GM21423 (cell line): ENCODE results near the gene P4HB.

Experiments used
- ATAC-seq: cut with Tn5 transposase; IDR thresholded peaks from one replicate; pipeline ENCODE4 v1.9.1; 2021; ENCODE audit warnings: mild to moderate bottlenecking, moderate library complexity; ENCODE audit not compliant: unreplicated experiment

P4HB gene

DNA sequence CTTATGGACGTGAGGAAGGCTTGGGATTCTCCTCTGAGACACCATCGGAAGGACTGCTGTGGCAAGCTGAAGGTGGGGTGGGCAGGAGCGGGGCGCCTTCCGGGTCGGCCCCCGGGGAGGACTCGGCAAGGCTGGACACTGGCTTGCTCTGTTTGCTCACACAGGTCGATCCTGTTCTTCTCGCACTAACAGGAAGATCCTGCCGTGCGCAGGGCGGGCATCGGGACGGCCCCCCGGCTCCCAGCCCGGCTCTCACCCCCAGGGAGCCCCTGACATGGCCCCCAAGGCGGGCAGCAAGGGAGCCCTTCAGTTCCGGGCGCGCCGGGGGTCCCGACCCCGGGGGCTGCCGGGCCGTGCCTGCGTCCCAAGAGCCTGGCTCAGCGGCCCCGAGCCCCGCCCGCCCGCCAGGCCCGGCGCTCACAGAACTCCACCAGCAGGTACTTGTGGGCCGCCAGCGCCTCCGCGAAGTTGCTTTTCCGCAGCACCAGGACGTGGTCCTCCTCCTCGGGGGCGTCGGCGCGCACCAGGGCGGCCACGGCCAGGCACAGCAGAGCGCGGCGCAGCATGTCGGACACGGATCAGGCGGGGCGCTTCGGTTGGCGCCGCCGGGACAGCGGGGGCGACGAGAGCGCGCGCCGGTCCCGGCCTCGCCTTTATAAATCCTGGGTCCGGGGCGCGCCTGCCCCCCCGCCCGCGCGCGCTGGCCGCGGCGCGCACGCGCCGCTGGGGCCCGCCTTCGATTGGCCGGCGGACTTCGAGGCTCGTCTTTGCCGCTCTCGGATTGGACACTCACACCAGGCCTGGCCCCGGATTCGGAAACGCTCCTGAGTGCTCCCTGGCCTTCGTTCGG, at the start of gene P4HB:
TSS of gene P4HB (minus strand) at position 630 of the 850 bp plus-strand sequence. CDS start at position 566, 64 bp downstream.
- ATAC-seq: no peak

DNA sequence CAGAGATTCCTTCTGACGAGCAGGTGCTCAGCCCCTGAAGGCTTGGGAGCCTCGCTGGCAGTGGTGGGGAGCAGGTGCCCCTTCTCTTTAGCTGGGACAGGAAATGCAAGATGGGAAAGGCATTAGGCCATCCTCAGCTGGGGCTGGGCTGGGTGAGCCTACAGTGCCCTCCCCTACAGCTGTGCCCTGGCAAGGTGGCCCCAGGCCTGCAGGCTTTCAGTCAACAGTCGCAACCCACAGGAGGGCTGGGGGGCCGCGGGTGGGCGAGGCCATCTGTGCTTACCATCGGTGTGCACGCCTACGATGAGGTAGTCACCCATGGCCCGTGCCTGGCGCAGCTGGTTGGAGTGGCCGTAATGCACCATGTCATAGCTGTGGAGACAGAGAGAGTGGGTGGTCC, 48.9 kb upstream of the P4HB start:
- no peak for ATAC-seq

DNA sequence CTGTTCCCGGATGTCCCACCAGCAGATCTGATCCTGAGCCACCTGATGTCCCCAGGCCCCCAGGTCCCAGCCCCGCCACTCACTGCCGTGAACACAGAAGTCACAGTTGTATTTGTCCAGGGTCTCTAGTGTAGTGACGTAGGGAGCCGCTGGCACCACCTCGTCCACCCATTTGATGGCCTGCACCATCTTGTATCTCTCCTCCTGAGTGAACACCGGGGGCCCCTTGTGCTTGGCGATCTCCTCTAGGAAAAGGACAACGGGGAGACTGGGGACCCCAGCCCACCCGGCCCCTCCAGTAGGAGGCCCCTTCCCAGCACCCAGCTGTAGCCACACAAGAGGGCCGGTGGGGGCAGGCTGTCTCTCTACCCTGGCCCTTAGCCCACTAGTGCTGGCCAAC, 48.5 kb upstream of the P4HB start:
- ATAC-seq: no peak

DNA sequence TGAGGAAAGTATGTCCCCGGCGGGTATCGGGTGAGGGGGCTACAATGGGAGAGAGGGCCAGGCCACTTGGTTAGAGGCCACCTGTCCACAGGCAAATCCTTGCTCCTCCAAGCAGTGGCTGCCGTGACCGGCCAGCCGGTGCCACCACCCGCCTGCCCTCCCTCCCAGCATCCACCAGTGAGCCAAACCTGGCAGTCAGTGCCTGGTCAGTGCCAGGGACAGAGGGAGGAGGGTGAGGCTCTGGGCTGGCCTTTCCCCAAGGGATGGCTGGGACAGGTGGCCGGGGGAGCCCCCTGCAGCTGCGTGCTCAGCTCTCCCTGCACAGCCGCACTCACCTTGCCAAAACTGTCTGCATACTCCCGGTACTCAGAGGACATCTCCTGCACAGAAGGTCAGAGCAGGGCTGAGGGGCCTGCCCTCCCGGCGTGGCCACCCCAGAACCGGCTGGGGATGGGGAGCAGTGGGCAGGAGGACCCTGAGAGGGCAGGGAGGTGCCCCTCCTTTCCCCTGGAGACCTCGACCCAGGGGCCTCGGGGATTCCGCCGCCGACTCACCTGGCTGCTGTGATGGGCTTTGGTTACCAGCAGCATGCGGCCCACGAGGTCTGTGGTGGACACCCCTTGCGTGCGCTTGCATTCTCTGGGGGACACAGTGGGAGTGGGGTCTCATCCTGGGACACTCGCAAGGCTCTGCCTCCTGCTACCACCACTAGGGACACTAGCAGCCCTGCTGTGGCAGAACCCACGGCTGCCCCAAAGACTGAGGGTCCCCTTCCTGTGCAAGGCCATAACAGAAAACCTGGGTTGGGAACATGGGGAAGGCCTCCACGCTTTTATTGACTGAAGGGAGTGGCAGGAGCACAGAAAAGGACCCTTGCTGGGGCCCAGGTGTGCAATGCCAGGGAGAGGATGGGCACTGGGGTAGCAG, 47.1 kb upstream of the P4HB start:
- no peak for ATAC-seq

DNA sequence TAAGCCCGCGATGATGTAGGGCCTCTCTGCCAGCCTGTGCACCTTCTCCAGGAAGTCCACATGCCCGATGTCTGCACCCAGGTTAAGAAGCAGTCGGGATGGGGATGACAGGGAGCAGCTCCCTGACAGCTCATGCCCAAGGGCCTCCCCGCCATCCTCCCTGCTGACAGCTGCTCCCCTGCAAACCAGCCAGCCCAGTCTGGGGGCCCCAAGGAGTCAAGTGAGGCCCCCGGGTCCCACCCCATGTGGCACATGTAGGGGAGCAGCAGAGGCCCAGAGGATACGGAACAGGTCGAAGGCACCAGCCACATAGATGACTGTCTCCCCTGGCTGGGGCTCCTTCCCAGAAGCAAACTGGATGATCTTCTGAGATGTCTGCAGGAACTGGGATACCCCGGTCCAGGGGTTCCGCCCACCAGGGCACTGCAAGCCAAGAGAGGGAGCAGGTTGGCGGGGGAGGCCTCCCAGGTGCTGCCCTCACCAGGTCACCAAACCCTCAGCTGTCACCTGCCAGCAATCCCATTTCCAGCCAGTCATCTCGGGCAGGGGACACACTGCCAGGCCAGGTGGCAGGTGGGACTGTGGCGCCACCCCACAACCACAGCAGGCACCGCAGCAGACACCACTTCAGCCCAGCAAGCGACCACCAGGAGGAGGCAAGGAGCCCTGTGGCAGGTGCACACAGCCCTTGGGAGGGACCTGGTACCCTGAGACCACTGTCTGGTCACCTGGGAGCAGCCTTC, 46.3 kb upstream of the P4HB start:
- ATAC-seq: no peak

DNA sequence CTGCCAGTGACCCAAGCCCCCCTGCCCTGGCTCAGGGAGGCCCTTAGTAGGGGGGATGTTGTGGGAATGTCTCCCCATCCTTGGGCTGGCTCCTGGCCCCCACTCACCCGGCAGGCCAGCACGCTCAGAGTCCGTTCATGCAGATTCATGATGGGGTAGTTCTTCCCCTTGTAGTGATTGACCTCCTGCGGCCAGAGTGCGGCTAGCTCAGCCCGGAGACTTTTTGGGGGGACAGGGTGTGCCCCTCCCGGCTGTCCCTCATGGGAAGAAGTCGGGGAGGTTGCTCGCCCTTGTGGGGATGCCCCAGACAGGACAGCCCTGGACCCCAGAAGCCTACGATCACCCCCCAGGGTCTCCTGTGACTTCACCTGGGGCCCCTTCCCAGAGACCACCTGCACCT, 45.7 kb upstream of the P4HB start:
- no peak for ATAC-seq

DNA sequence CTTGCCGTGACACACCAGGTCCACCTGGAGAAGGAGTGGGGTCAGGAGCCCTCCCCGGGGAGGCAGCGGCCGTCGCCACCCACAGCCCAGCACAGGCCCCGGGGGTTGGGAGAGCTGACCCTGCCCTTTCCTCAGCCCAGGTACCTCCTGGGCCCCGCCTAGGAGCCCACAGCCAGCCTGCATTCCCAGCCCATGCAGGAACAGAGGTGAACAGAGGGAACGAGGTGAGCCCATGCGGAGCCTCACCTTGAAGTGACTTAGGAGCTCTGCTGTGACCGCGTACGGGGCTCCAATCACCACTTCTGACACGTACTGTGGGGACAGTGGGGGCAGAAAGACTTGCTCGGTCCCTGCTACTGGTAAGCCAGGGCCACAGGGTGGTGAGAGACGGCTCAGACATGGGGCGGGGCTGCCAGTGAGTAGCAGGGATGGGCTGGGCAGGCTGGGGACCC, 45.1 kb upstream of the P4HB start:
- no peak for ATAC-seq

DNA sequence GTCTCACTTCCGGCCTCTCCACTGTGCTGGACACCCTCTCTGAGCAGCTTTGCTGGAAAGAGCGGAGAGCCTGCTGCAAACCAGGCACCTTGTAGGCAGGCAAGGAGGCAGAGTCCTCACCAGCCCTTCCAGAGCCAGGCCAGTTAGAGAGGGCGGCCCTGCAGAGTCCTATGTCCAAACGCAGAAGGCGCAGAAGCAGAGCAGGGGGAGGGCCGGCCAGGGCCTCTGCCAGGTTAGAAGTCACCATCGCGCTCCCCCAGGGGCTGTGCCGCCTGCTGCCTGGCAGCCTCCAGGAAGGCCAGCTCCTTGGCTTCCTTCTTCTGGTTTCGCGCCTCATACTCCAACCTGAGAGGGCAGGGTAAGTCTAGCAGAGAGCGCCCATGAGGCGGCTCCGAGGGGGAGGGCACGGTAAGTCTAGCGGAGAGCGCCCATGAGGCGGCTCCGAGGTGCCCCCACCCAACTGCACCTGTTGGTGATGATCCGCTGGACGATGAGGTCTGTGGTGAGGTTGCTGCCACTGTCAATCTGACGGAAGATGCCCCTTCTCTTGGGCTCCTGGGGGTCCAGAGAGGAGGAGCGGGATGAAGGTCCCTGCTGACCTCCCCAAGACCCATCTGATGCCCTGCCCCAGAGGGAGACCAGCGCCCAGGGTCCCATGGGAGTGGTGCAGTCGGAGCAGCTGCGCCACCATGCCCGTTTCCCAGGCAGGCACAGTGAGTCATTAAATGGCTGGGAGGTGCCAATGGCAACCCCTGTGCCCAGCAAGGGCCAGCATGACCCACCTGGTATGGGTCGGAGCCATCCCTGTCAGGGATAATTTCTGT, 44.5 kb upstream of the P4HB start:
- ATAC-seq: no peak

DNA sequence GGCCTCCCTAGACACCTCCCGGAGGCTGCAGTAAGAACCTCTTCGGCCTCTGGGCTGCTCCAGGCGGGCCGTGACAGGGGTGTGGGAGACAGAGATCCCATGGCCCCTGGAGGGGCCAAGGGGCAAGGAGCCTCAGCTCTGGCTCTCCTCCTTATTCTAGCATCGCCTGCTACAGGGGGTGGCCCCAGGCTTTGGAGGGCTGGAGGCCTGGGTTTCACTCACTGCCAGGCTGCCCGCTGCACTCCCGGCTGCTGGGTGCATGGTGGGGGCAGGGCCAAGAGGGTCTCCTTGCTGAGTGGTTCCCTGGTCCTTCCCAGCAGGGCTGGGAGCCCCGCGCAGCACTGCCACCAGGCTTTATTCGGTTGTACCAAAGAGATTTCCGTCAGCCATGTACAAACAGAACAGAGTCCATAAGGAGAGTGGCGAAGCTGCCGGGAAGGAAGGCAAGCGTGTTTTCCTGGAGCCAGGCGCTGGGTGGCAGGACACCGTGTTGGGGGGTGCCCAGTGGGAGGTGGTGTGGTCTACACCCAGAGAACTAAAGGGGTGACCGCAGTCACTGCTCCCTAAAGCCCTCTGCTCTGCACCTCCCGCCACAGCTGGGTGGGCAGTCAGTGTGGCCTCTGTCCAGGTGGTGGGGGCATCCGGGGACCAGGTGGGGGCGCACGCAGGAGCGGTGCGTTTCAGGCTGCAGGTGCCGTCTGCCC, 43.7 kb upstream of the P4HB start:
- no peak for ATAC-seq

DNA sequence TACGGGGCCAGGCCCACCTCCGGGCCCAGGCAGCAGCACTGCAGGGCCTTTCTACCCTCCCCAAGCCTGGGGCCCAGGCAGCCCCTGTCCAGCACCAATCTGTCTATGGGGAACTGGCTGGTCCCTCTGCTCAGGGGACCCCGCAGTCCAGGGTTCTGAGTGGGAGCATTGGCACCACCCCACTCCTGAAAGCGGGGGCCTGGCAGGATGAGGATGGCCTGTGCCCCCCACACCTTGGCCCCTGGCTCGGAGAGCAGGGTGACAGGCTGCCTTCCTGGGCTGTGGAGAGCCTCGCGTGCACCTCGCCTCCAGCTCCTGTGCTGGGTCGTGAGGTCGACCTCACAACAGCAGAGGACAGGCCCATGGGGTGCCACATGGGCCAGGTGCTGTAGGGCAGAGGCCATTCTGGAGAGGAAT, 43.1 kb upstream of the P4HB start:
- ATAC-seq: no peak

DNA sequence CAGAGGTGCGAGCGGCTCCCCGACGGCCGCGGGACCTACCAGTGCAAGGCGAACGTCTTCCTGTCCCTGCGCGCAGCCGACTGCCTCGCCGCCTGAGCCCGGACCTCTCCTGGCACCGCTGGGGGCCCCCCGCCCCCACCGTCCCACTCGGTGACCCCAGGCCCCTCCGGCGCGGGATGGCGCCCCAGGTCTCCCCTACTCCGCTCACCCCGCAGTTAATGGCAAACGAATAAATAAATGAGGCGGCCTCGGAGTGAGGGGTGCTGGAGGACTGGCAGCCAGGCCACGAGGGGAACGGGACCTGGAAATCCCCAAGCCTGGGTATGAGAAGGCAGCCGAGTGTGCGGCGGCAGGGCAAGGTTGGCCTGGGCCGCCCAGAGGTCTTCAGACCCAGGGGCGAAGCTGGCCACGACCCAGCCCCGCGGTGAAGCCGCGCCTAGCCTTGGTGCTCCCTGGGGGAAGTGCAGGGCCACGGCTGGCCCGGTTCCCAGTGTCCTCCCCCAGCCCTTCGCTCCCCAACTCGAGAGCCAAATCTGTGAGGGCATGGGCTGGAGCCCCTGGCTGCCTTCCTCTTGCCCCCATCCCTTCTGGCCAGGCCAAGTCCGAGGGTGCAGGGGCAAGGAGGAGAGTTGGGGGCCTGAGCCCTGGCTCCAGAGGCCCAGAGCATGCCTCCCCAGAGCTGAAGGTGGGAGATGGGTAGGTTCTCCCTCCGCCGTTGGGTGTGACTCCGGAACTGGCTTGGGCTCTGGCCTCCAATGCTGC, 42.5 kb upstream of the P4HB start:
- no peak for ATAC-seq

DNA sequence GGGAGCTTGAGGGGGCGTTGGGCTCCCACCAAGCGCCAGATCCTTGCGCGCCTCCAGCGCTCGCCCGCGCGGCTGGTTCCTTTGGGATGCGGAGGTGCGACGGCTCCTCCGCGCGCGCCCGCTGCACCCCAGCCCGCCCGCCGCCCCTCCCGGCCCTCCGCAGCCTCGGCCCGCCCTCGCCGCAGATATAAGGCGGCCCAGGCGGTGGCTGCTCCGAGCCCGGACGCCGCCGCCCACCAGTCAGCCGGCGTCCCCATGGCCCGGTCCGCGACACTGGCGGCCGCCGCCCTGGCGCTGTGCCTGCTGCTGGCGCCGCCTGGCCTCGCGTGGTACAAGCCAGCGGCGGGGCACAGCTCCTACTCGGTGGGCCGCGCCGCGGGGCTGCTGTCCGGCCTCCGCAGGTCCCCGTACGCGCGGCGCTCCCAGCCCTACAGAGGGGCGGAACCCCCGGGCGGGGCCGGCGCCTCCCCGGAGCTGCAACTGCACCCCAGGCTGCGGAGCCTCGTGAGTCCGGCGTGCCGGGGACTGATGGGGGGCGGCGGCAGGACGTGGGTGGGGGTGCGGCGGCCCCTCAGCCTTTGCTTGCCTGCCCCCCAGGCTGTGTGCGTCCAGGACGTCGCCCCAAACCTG, 41.8 kb upstream of the P4HB start, which contains the start of gene NPB:
TSS of gene NPB (plus strand) at position 216 of the 630 bp plus-strand sequence. CDS start at position 256, 40 bp downstream.
- no peak for ATAC-seq

DNA sequence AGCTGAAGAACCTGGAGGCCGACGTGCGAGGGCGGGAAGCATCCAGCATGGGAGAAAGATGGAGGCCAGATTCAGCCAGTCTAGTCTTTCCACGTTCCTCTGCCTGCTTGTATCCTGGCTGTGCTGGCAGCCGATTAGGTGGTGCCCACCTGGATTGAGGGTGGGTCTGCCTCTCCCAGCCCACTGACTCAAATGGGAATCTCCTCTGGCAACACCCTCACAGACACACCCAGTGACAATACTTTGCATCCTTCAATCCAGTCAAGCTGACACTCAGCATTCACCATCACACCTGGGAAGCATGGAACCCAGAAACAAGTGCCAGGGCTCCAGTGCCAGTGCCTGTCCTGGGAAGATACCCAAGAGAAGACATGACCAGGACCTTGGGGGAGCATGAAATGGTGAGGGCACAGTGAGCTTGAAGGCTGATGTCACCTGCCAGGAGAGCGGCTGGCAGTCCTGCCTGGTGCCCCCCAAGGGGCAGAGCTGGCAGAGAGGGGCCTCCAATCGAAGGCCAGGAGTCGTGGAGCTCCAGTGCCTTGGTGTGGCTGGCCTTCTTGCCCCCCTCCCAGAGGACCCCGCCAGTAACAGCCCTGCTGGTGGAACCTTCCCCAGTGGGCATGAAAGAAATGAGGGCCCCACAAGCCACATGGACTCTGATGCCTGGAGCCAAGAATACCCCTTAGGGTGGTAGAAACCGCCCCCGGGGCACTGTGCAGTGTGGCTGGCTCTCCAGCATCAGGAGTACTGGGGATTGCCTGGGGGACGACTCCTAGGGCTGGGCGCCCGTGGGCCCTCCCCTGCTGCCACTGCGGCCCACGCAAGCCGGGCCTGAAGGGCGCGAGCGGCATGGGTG, 41.1 kb upstream of the P4HB start:
- ATAC-seq: no peak

DNA sequence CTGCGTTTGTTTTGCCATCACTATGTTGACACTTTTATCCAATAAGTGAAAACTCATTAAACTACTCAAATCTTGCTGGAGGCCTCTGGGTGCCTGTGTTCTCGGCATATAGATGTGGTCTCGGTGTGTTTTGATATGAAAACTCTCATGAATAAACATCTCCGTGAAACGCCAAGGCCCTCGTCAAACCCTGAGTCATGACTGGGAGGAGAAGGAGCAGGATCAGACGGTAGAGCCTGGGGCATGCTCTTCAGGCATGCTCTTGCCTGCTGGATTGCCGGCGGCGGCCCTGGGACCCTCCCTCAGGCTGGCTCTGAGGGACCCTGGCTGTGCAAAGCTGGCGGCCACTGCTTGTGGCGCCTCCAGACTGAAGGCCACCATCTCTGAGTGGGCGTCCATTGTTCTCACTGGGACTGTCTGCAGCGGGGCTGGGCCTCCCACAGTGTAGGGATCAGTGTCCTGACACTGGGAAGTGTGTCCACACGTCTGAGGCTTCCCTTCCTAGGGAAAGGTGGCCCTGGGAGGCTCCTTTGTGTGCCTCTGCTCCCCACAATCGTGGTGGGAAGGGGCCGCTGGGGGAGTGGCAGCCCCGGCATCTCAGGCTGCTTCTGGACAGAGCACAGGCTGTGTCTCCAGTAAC, 40.0 kb upstream of the P4HB start:
- no peak for ATAC-seq

DNA sequence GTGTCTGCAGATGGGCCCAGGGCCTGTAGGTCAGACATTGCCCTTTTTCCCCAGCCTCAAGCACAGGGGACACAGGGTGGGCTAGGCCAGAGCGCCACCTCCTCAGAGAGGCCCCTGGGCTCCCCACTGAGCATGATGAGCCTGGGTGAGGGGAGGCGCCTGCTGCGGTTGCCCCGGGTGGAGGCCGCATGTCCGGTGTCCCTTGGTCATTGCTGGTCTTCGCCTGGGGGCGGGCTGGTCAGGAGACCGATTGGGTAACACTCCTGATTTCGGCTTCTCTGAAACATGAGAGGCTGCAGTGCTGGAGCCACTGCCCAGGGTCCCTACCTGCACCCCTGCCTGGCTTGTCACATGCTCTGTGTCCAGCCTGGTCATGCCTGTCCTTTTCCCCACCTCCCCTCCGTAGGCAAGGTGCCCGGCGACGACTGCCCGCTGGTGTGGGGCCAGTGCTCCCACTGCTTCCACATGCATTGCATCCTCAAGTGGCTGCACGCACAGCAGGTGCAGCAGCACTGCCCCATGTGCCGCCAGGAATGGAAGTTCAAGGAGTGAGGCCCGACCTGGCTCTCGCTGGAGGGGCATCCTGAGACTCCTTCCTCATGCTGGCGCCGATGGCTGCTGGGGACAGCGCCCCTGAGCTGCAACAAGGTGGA, 39.3 kb upstream of the P4HB start:
- ATAC-seq: no peak

DNA sequence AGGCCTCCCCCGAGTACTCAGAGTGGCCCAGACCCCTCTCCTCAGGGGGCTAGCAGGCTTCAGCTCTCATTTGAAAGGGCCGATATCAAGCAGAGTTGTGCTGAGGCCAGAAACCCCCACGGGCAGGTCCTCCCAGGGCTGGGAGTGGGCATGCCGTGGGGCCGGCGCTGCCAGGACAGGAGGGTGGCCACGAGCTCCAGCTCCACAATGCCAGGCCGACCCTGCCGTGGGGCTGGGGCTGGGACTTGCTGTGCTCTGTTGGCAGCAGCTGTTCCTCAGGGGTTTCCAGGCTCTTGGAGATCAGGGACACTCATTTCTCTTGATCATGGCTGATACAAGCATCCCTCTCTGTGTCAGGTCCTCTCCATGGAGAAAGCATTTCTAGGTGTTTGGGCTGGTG, 38.5 kb upstream of the P4HB start:
- ATAC-seq: no peak
